ENCODE measurements around the gene SH2D5.

The SH2D5 gene

DNA sequence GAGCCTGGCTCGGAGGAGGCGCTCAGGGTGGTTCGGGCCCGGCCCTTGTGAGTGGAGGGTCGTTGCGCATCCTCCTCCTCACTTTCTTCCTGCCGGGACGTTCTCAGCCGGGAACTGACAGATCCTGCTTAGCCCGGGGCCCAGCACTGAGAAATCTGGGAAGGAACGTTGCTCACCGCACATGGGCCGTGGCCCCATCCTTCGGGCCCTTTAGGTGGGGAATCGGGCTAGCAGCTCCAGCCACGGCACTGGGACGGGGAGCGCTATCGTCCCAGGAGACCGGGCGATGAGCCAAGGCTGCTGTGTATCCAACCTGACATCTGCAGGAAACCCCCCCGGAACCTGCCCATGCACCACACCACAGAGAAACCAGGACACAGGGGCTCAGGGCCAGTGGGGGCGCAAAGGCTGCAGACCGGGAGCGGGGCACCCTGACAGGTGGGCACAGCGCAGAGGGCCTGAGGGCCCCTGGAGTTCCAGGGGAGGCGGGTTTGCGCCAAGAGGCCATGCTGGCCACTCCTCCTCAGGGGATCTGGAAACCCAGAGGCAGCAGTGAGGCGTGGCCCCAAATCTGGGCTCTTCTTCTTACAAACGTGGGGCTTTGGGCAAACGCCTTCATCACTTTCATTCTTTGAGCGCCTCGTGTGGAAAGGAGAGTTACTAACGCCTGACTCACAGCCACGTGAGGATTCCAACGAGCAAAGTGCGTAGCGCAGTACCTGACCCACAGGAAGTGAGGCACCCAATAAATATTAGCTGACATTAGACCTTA is at the start of gene SH2D5 (continued):
- TF ChIP-seq, protein P1, sequence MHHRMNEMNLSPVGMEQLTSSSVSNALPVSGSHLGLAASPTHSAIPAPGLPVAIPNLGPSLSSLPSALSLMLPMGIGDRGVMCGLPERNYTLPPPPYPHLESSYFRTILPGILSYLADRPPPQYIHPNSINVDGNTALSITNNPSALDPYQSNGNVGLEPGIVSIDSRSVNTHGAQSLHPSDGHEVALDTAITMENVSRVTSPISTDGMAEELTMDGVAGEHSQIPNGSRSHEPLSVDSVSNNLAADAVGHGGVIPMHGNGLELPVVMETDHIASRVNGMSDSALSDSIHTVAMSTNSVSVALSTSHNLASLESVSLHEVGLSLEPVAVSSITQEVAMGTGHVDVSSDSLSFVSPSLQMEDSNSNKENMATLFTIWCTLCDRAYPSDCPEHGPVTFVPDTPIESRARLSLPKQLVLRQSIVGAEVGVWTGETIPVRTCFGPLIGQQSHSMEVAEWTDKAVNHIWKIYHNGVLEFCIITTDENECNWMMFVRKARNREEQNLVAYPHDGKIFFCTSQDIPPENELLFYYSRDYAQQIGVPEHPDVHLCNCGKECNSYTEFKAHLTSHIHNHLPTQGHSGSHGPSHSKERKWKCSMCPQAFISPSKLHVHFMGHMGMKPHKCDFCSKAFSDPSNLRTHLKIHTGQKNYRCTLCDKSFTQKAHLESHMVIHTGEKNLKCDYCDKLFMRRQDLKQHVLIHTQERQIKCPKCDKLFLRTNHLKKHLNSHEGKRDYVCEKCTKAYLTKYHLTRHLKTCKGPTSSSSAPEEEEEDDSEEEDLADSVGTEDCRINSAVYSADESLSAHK (tag by site-specific recombination; IDR thresholded peaks at IDR 0.05), result no peak
- TF ChIP-seq ZNF311 (tag by site-specific recombination; IDR thresholded peaks at IDR 0.05; ENCODE audit: borderline replicate concordance), result no peak
- TF ChIP-seq KLF9 (tag by site-specific recombination; IDR thresholded peaks at IDR 0.05; ENCODE audit: low read depth), result peak; percentile 66; the same call in 1 of the 2 replicates
- TF ChIP-seq, protein P2, sequence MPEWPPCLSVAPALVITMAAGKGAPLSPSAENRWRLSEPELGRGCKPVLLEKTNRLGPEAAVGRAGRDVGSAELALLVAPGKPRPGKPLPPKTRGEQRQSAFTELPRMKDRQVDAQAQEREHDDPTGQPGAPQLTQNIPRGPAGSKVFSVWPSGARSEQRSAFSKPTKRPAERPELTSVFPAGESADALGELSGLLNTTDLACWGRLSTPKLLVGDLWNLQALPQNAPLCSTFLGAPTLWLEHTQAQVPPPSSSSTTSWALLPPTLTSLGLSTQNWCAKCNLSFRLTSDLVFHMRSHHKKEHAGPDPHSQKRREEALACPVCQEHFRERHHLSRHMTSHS (tag by site-specific recombination; IDR thresholded peaks at IDR 0.05), result no peak
- no peak for TF ChIP-seq ZNF792 (tag by site-specific recombination; IDR thresholded peaks at IDR 0.05)
- no peak for TF ChIP-seq ZNF132 (tag by site-specific recombination; IDR thresholded peaks at IDR 0.05; ENCODE audit: borderline replicate concordance)
- no peak for TF ChIP-seq ZNF274 (IDR thresholded peaks at IDR 0.05; ENCODE audit: low read length)
- no peak for TF ChIP-seq ZNF274 (tag by site-specific recombination; IDR thresholded peaks at IDR 0.05; ENCODE audit: borderline replicate concordance)
- peak; percentile 87 for TF ChIP-seq ZNF341 (tag by site-specific recombination; IDR thresholded peaks at IDR 0.05; ENCODE audit: low read depth)
- peak; percentile 20; the same call in 1 of the 2 replicates for TF ChIP-seq KLF8 (tag by site-specific recombination; IDR thresholded peaks at IDR 0.05)
- 0 out of 2 replicates have a peak, but pooled peaks have one; percentile 25 for TF ChIP-seq KLF10 (tag by site-specific recombination; IDR thresholded peaks at IDR 0.05)
- no peak for TF ChIP-seq FEZF1 (tag by site-specific recombination; IDR thresholded peaks at IDR 0.05)
- TF ChIP-seq, protein P3, sequence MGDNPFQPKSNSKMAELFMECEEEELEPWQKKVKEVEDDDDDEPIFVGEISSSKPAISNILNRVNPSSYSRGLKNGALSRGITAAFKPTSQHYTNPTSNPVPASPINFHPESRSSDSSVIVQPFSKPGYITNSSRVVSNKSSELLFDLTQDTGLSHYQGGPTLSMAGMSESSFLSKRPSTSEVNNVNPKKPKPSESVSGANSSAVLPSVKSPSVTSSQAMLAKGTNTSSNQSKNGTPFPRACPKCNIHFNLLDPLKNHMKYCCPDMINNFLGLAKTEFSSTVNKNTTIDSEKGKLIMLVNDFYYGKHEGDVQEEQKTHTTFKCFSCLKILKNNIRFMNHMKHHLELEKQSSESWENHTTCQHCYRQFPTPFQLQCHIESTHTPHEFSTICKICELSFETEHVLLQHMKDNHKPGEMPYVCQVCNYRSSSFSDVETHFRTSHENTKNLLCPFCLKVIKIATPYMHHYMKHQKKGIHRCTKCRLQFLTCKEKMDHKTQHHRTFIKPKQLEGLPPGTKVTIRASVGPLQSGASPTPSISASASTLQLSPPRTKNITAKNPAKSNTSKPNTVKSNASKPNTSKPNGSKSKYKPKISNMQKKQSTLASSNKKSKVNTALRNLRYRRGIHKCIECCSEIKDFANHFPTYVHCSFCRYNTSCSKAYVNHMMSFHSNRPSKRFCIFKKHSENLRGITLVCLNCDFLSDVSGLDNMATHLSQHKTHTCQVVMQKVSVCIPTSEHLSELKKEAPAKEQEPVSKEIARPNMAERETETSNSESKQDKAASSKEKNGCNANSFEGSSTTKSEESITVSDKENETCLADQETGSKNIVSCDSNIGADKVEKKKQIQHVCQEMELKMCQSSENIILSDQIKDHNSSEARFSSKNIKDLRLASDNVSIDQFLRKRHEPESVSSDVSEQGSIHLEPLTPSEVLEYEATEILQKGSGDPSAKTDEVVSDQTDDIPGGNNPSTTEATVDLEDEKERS (tag by site-specific recombination; IDR thresholded peaks at IDR 0.05), result 0 out of 2 replicates have a peak, but pooled peaks have one; percentile 6
- no peak for TF ChIP-seq ZNF707 (tag by site-specific recombination; IDR thresholded peaks at IDR 0.05)
- TF ChIP-seq BCL11B (tag by site-specific recombination; IDR thresholded peaks at IDR 0.05; ENCODE audit: low read depth), result no peak
- TF ChIP-seq, protein P4, sequence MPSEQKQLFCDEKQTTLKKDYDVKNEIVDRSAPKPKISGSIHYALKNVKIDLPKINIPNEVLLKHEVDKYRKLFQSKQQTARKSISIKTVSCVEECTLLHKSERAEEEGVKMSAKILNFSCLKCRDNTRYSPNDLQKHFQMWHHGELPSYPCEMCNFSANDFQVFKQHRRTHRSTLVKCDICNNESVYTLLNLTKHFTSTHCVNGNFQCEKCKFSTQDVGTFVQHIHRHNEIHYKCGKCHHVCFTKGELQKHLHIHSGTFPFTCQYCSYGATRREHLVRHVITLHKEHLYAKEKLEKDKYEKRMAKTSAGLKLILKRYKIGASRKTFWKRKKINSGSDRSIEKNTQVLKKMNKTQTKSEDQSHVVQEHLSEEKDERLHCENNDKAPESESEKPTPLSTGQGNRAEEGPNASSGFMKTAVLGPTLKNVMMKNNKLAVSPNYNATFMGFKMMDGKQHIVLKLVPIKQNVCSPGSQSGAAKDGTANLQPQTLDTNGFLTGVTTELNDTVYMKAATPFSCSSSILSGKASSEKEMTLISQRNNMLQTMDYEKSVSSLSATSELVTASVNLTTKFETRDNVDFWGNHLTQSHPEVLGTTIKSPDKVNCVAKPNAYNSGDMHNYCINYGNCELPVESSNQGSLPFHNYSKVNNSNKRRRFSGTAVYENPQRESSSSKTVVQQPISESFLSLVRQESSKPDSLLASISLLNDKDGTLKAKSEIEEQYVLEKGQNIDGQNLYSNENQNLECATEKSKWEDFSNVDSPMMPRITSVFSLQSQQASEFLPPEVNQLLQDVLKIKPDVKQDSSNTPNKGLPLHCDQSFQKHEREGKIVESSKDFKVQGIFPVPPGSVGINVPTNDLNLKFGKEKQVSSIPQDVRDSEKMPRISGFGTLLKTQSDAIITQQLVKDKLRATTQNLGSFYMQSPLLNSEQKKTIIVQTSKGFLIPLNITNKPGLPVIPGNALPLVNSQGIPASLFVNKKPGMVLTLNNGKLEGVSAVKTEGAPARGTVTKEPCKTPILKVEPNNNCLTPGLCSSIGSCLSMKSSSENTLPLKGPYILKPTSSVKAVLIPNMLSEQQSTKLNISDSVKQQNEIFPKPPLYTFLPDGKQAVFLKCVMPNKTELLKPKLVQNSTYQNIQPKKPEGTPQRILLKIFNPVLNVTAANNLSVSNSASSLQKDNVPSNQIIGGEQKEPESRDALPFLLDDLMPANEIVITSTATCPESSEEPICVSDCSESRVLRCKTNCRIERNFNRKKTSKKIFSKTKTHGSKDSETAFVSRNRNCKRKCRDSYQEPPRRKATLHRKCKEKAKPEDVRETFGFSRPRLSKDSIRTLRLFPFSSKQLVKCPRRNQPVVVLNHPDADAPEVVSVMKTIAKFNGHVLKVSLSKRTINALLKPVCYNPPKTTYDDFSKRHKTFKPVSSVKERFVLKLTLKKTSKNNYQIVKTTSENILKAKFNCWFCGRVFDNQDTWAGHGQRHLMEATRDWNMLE (tag by site-specific recombination; conservative IDR thresholded peaks at IDR 0.05; ENCODE audit: low read depth), result no peak
- no peak for TF ChIP-seq ZNF404 (tag by site-specific recombination; IDR thresholded peaks at IDR 0.05)
- no peak for TF ChIP-seq ZNF529 (tag by site-specific recombination; IDR thresholded peaks at IDR 0.05; ENCODE audit: insufficient replicate concordance)
- TF ChIP-seq ZNF544 (tag by site-specific recombination; IDR thresholded peaks at IDR 0.05), result no peak
- no peak for TF ChIP-seq ZNF37A (tag by site-specific recombination; IDR thresholded peaks at IDR 0.05)
- TF ChIP-seq SP3 (tag by site-specific recombination; IDR thresholded peaks at IDR 0.05), result 0 out of 2 replicates have a peak, but pooled peaks have one; percentile 25
- TF ChIP-seq ZNF785 (tag by site-specific recombination; IDR thresholded peaks at IDR 0.05), result 0 out of 2 replicates have a peak, but pooled peaks have one; percentile 11
- TF ChIP-seq ZBTB8A (tag by site-specific recombination; IDR thresholded peaks at IDR 0.05), result peak; percentile 83
- no peak for TF ChIP-seq ZNF266 (tag by site-specific recombination; IDR thresholded peaks at IDR 0.05; ENCODE audit: low read depth)
- TF ChIP-seq SETDB1 (IDR thresholded peaks at IDR 0.05; ENCODE audit: insufficient read length, low read length), result no peak
- TF ChIP-seq, protein P5, sequence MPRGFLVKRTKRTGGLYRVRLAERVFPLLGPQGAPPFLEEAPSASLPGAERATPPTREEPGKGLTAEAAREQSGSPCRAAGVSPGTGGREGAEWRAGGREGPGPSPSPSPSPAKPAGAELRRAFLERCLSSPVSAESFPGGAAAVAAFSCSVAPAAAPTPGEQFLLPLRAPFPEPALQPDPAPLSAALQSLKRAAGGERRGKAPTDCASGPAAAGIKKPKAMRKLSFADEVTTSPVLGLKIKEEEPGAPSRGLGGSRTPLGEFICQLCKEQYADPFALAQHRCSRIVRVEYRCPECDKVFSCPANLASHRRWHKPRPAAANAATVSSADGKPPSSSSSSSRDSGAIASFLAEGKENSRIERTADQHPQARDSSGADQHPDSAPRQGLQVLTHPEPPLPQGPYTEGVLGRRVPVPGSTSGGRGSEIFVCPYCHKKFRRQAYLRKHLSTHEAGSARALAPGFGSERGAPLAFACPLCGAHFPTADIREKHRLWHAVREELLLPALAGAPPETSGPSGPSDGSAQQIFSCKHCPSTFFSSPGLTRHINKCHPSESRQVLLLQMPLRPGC (tag by site-specific recombination; IDR thresholded peaks at IDR 0.05), result peak; percentile 9; the same call in 1 of the 2 replicates
